Parathyroid adenoma (tissue), 2 donors: ENCODE results near the gene PTPRZ1.

ENCODE experiments used
- H2AFZ ChIP-seq: fragments of 300-600 bp; sonication (generic); one replicate; pipeline ENCODE4 v1.7.0; 2017; ENCODE audit warnings: antibody characterized with exemption, mild to moderate bottlenecking
- H3K27ac ChIP-seq: fragments of 300-600 bp; sonication (generic); one replicate; pipeline ENCODE4 v1.7.0; 2017
- H3K27me3 ChIP-seq: fragments of 300-600 bp; sonication (generic); one replicate; pipeline ENCODE4 v1.7.0; 2017; ENCODE audit warnings: low read length; ENCODE audit not compliant: control insufficient read depth, insufficient read depth
- H3K36me3 ChIP-seq: fragments of 300-600 bp; sonication (generic); one replicate; pipeline ENCODE4 v1.7.0; 2017; ENCODE audit warnings: low read length; ENCODE audit not compliant: control insufficient read depth, insufficient read depth
- H3K4me1 ChIP-seq: fragments of 300-600 bp; sonication (generic); one replicate; pipeline ENCODE4 v1.7.0; 2017; ENCODE audit warnings: control low read depth
- H3K4me2 ChIP-seq: fragments of 300-600 bp; sonication (generic); one replicate; pipeline ENCODE4 v1.7.0; 2017; ENCODE audit warnings: low read length
- H3K4me3 ChIP-seq: fragments of 300-600 bp; sonication (generic); one replicate; pipeline ENCODE4 v1.7.0; 2017; ENCODE audit warnings: low read depth, low read length
- H3K79me2 ChIP-seq: fragments of 300-600 bp; sonication (generic); one replicate; pipeline ENCODE4 v1.7.0; 2017; ENCODE audit warnings: control low read depth
- H3K9ac ChIP-seq: fragments of 300-600 bp; sonication (generic); one replicate; pipeline ENCODE4 v1.7.0; 2017; ENCODE audit warnings: mild to moderate bottlenecking
- H3K9me3 ChIP-seq: fragments of 300-600 bp; sonication (generic); one replicate; pipeline ENCODE4 v1.7.0; 2017; ENCODE audit warnings: low read length; ENCODE audit not compliant: control insufficient read depth
- TF ChIP-seq, protein P1 (sequence below): fragments of 300-600 bp; sonication (generic); IDR thresholded peaks from one replicate; pipeline ENCODE4 v1.7.0; 2017; ENCODE audit warnings: antibody characterized with exemption, mild to moderate bottlenecking
- donor health status: primary hyperparathyroidism.

The PTPRZ1 gene

DNA sequence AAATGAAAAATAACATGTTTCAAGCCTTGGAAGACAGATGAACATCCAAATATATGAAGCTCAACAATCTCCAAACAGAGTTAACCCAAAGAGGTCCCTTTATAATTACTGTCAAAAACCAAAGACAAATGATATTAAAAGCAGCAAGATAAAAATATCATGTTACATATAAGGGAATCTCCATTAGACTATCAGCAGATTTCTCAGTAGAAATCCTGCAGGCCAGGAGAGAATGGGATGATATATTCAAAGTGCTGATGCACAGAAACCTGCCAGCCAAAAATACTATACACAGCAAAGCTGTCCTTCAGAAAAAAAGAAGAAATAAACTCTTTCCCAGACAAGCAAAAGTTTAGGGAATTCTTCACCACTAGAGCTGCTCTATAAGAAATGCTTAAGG is 230.1 kb downstream of the PTPRZ1 start:
- Histone ChIP-seq H3K4me3 (no peak overlapping the region), H3K9ac (no peak overlapping the region), H3K27ac (no peak overlapping the region), H3K4me1 (no peaks in the 10 kb centered on the region), H2AFZ (no peak overlapping the region), H3K36me3 (no peaks in the 10 kb centered on the region), H3K79me2 (no peaks in the 10 kb centered on the region), H3K27me3 (no peaks in the 10 kb centered on the region), H3K9me3 (no peaks in the 10 kb centered on the region), H3K4me2 (no peak overlapping the region)
- TF ChIP-seq, protein P1, sequence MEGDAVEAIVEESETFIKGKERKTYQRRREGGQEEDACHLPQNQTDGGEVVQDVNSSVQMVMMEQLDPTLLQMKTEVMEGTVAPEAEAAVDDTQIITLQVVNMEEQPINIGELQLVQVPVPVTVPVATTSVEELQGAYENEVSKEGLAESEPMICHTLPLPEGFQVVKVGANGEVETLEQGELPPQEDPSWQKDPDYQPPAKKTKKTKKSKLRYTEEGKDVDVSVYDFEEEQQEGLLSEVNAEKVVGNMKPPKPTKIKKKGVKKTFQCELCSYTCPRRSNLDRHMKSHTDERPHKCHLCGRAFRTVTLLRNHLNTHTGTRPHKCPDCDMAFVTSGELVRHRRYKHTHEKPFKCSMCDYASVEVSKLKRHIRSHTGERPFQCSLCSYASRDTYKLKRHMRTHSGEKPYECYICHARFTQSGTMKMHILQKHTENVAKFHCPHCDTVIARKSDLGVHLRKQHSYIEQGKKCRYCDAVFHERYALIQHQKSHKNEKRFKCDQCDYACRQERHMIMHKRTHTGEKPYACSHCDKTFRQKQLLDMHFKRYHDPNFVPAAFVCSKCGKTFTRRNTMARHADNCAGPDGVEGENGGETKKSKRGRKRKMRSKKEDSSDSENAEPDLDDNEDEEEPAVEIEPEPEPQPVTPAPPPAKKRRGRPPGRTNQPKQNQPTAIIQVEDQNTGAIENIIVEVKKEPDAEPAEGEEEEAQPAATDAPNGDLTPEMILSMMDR, result no peak
